ENCODE results near the gene MAN2B2. TPM values are rescaled to one million over a fixed set of nuclear protein-coding genes. Genes with fewer than 3 reads are reported as not detected.

The MAN2B2 gene
- total RNA-seq, 4 donors from 2014 or later = 23.1 to 41.2 (median 32.5) TPM

DNA sequence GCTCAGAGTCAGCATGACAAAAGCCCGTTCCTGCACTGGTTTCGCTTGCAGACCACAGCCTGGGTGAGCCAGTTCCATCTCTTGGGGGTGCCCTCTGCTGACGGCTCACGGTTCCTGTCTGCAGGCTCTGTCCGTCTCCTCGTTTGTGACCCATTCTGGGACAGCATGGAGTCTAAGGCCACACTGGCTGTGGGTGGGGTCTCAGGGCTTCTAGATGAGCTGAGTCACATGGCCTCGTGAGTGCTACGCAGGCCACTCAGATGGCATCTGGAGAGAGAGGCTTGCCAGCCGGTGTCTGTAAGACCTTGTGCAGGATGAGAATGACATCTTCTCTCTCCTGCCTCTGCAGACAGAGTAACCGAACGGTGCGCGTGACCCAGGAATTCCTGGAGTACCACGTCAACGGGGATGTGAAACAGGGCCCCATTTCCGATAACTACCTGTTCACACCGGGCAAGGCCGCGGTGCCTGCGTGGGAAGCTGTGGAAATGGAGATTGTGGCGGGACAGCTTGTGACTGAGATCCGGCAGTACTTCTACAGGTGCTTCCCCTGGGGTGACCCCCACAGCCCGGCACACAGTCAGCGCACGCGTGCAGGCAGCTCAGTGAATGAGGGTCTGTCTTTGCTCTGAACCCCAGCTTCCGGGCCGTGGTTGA, 33.9 kb downstream of the MAN2B2 start:
- Histone ChIP-seq H3K27ac (no peak overlapping the region), H3K9me3 (peaks cover 0 to 13% (median 0%) of the 10 kb centered on the region in 4 donors), H3K36me3 (peaks cover 0 to 79% (median 0%) of the 10 kb centered on the region in 3 donors), H3K27me3 (no peaks in the 10 kb centered on the region), H3K4me1 (no peaks in the 10 kb centered on the region), H3K4me3 (no peak overlapping the region)
- TF ChIP-seq, protein P1, sequence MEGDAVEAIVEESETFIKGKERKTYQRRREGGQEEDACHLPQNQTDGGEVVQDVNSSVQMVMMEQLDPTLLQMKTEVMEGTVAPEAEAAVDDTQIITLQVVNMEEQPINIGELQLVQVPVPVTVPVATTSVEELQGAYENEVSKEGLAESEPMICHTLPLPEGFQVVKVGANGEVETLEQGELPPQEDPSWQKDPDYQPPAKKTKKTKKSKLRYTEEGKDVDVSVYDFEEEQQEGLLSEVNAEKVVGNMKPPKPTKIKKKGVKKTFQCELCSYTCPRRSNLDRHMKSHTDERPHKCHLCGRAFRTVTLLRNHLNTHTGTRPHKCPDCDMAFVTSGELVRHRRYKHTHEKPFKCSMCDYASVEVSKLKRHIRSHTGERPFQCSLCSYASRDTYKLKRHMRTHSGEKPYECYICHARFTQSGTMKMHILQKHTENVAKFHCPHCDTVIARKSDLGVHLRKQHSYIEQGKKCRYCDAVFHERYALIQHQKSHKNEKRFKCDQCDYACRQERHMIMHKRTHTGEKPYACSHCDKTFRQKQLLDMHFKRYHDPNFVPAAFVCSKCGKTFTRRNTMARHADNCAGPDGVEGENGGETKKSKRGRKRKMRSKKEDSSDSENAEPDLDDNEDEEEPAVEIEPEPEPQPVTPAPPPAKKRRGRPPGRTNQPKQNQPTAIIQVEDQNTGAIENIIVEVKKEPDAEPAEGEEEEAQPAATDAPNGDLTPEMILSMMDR (IDR thresholded peaks at IDR 0.05) = no peak
- TF ChIP-seq POLR2A (IDR thresholded peaks at IDR 0.05) = no peak
- DNase-seq = no peak

DNA sequence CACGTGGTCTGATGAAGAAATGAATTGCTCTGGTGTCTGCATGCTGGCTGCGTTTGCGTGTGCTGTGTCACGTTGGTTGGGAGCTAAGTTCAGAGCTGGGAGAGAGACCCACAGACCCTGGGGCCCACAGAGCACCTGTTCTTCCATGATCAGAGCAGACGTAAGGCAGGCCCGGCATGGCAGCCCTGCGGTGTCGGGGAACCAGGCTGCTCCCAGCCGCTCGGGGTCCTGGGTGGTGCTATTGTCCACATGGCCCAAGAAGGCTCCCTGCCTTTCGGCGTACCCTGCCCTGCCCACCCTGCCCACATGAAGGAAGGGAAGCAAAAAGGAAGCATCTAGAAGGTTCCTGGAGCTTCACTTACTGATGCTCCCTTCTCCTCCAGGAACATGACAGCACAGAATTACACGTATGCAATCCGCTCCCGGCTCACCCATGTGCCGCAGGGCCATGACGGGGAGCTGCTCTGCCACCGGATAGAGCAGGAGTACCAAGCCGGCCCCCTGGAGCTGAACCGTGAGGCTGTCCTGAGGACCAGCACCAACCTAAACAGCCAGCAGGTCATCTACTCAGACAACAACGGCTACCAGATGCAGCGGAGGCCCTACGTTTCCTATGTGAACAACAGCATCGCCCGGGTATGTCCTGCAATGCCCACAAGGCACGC, 34.6 kb downstream of the MAN2B2 start:
- no peak for DNase-seq
- no peak overlapping the region for H3K4me3 ChIP-seq
- H3K36me3 ChIP-seq = peaks cover 0 to 79% (median 0%) of the 10 kb centered on the region in 3 donors
- no peaks in the 10 kb centered on the region for H3K27me3 ChIP-seq
- no peaks in the 10 kb centered on the region for H3K4me1 ChIP-seq
- TF ChIP-seq, protein P1 (IDR thresholded peaks at IDR 0.05) = no peak
- TF ChIP-seq POLR2A (IDR thresholded peaks at IDR 0.05) = no peak
- H3K27ac ChIP-seq = no peak overlapping the region
- peaks cover 0 to 7% (median 0%) of the 10 kb centered on the region in 4 donors for H3K9me3 ChIP-seq

DNA sequence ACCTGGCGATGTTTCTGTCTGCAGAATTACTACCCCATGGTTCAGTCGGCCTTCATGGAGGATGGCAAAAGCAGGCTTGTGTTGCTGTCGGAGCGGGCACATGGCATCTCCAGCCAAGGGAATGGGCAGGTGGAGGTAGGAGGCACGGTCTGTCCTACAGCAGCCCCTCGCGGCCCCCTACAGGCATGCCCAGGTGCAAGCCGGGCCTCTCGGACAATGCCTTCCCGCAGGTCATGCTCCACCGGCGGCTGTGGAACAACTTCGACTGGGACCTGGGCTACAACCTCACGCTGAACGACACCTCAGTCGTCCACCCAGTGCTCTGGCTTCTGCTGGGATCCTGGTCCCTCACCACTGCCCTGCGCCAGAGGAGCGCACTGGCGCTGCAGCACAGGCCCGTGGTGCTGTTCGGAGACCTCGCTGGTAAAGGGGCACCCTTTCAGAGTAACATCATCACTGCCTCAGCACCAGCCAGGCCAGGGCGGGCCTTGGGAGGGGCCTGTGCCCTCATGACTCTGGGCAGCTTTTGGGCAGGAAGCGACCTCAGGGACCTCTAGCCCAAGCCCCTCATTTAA, 36.0 kb downstream of the MAN2B2 start:
- Histone ChIP-seq H3K4me3 (no peak overlapping the region), H3K27ac (no peak overlapping the region), H3K9me3 (no peaks in the 10 kb centered on the region), H3K27me3 (no peaks in the 10 kb centered on the region), H3K4me1 (no peaks in the 10 kb centered on the region), H3K36me3 (peaks cover 0 to 78% (median 0%) of the 10 kb centered on the region in 3 donors)
- TF ChIP-seq POLR2A (IDR thresholded peaks at IDR 0.05) = no peak
- TF ChIP-seq, protein P1 (IDR thresholded peaks at IDR 0.05) = no peak
- peak in 1 of 3 donors; percentile 5 for DNase-seq

DNA sequence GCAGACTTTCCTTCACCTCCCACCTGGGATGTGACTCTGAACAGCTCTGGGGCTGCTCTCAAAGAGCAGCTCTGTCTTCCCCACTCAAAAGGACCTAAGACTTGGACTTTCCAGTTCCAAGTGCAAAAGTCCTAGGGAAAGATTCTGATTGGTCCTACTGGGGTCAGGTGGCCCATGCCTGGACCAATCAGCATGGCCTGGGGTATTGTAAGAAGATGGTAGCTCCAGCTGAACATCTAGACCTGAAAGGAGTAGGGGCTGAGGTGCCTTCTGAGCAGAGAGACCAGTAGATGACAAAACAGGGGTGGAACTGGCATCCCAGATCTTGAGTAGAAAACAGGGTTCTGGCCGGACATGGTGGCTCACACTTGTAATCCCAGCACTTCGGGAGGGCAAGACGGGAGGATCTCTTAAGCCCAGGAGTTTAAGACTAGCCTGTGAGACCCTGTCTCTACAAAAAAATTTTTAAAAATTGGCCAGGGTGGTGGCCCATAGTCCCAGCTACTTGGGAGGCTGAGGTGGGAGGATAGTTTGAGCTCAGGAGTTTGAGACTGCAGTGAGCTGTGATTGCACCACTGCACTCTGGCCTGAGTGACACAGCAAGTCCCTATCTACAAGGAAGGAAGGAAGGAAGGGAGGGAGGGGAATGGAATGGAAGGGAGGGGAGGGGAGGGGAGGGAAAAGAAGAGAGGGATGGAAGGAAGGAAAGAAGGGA, 38.1 kb downstream of the MAN2B2 start:
- TF ChIP-seq, protein P1 (IDR thresholded peaks at IDR 0.05) = no peak
- TF ChIP-seq POLR2A (IDR thresholded peaks at IDR 0.05) = no peak
- Histone ChIP-seq H3K9me3 (no peaks in the 10 kb centered on the region), H3K27me3 (no peaks in the 10 kb centered on the region), H3K27ac (no peak overlapping the region), H3K36me3 (peaks cover 0 to 83% (median 0%) of the 10 kb centered on the region in 3 donors), H3K4me1 (no peaks in the 10 kb centered on the region), H3K4me3 (no peak overlapping the region)
- no peak for DNase-seq
